HCT116 (cell line): ENCODE measurements around the gene ARMS2. TPM values are rescaled to one million over a fixed set of nuclear protein-coding genes. Genes with fewer than 3 reads are reported as not detected.

Experiments
- ATAC-seq: fragments of 200-7000 bp; cut with Tn5 transposase; 2 replicates; pipeline ENCODE4 v1.9.1; 2020; ENCODE audit warnings: mild to moderate bottlenecking, moderate library complexity
- BruUV-seq: library from RNA; stranded (reverse); fragments of 400-500 nt; replicated peaks from 2 replicates; lab custom pipeline; 2021; lab: Mats Ljungman, UMichigan
- CTCF ChIA-PET: fragments of 300-600 bp; sonication (Branson Sonifier 250); formaldehyde crosslinking; loops from one replicate; lab custom pipeline; 2021; ENCODE audit warnings: antibody characterized with exemption; lab: Charles Lee
- POLR2A ChIA-PET: fragments of 300-600, 350-600 bp; sonication (Branson Sonifier 250); formaldehyde crosslinking; loops from one replicate; lab custom pipeline; 2021; ENCODE audit warnings: antibody characterized with exemption; lab: Charles Lee
- RAD21 ChIA-PET, 2 experiments: fragments of 300-600 bp; sonication (Branson Sonifier 250); formaldehyde crosslinking; loops; one replicate each; lab custom pipeline; 2023; ENCODE audit warnings: low total read pairs in 2 of 2; ENCODE audit not compliant: uncharacterized antibody in 2 of 2, unreplicated experiment in 2 of 2, low non-redundant PET in 1 of 2; lab: Charles Lee
- DNase-seq: peaks from one replicate; pipeline ENCODE4 v3.0.0-alpha.2; 2010; ENCODE audit warnings: low read depth, low spot score
- H2AFZ ChIP-seq: fragments of 200-600 bp; shearing (Covaris generic), sonication (generic); 2 replicates; pipeline ENCODE4 v1.6.1; 2017; ENCODE audit warnings: low read depth, mixed run types, mixed read lengths, antibody characterized with exemption, low read length; ENCODE audit not compliant: poor library complexity, severe bottlenecking
- H3K27ac ChIP-seq: 2 replicates; pipeline ENCODE4 v1.5.1; 2012; ENCODE audit warnings: low read depth, low read length
- H3K27me3 ChIP-seq: fragments of 200-600 bp; sonication (generic); 2 replicates; pipeline ENCODE4 v1.6.1; 2016; ENCODE audit warnings: mixed run types, low read length, mixed read lengths; ENCODE audit not compliant: insufficient read depth
- H3K36me3 ChIP-seq, 2 experiments: fragments of 200-500 bp in 1 of 2; fragments of 200-600 bp in 1 of 2; sonication (Bioruptor generic) in 1 of 2; sonication (generic) in 1 of 2; 2 replicates each; pipeline versions ENCODE4 v1.5.1 to v1.6.1; 2014 to 2016; ENCODE audit warnings: low read length in 2 of 2, inconsistent platforms in 1 of 2, mixed read lengths in 1 of 2, mixed run types in 1 of 2; ENCODE audit not compliant: insufficient read depth in 2 of 2, control insufficient read depth in 1 of 2
- H3K4me1 ChIP-seq, 2 experiments: fragments of 200-600 bp in 1 of 2; sonication (generic) in 1 of 2; 2 replicates each; pipeline versions ENCODE4 v1.5.1 to v1.6.1; 2012 to 2017; ENCODE audit warnings: low read length in 2 of 2, inconsistent platforms in 1 of 2, mild to moderate bottlenecking in 1 of 2, mixed read lengths in 1 of 2, mixed run types in 1 of 2, moderate library complexity in 1 of 2; ENCODE audit not compliant: insufficient read depth in 2 of 2, control insufficient read depth in 1 of 2
- H3K4me2 ChIP-seq: fragments of 200-600 bp; sonication (generic); 2 replicates; pipeline ENCODE4 v1.6.1; 2017; ENCODE audit warnings: mixed run types, low read length, mixed read lengths
- H3K4me3 ChIP-seq, 2 experiments: fragments of 200-600 bp in 1 of 2; sonication (generic) in 1 of 2; replicated peaks in 1 of 2; 2 replicates each; pipeline ENCODE4 v1.5.1; 2011 to 2016; ENCODE audit warnings: low read length in 2 of 2, control low read depth in 1 of 2, low read depth in 1 of 2, mild to moderate bottlenecking in 1 of 2, mixed read lengths in 1 of 2, mixed run types in 1 of 2
- H3K79me2 ChIP-seq: fragments of 200-600 bp; sonication (generic); 2 replicates; pipeline ENCODE4 v1.6.1; 2017; ENCODE audit warnings: mild to moderate bottlenecking, mixed run types, low read length, moderate library complexity, mixed read lengths; ENCODE audit not compliant: insufficient read depth
- H3K9ac ChIP-seq: fragments of 200-600 bp; sonication (generic); 2 replicates; pipeline ENCODE4 v1.6.1; 2016; ENCODE audit warnings: low read length, mixed read lengths
- H3K9me2 ChIP-seq: fragments of 200-600 bp; sonication (generic), shearing (Covaris generic); 2 replicates; pipeline ENCODE4 v1.6.1; 2017; ENCODE audit warnings: mixed run types, mild to moderate bottlenecking, moderate library complexity; ENCODE audit not compliant: insufficient read depth
- H3K9me3 ChIP-seq, 2 experiments: fragments of 200-500 bp in 1 of 2; fragments of 200-600 bp in 1 of 2; sonication (Bioruptor generic) in 1 of 2; sonication (generic) in 1 of 2; 2 replicates each; pipeline ENCODE4 v1.6.1; 2014 to 2017; ENCODE audit warnings: low read length in 2 of 2, mixed read lengths in 2 of 2, inconsistent platforms in 1 of 2, low read depth in 1 of 2, mild to moderate bottlenecking in 1 of 2, mixed run types in 1 of 2, moderate library complexity in 1 of 2; ENCODE audit not compliant: control insufficient read depth in 1 of 2, insufficient read depth in 1 of 2
- H4K20me1 ChIP-seq: fragments of 200-600 bp; sonication (generic), shearing (Covaris generic); 2 replicates; pipeline ENCODE4 v1.6.1; 2017; ENCODE audit warnings: mixed run types, mild to moderate bottlenecking, moderate library complexity; ENCODE audit not compliant: insufficient read depth
- CTCF ChIP-seq, 3 experiments: fragments of 200-600 bp in 1 of 3; sonication (generic) in 1 of 3; IDR thresholded peaks in 2 of 3; conservative IDR thresholded peaks in 1 of 3; 2 replicates each; pipeline ENCODE4 v1.5.1; 2012 to 2017; ENCODE audit warnings: low read depth in 2 of 3, low read length in 2 of 3, antibody characterized with exemption in 1 of 3, borderline replicate concordance in 1 of 3, control low read depth in 1 of 3, mild to moderate bottlenecking in 1 of 3, mixed read lengths in 1 of 3, mixed run types in 1 of 3, moderate library complexity in 1 of 3; ENCODE audit not compliant: insufficient read depth in 1 of 3
- EZH2 ChIP-seq: fragments of 200-600 bp; sonication (generic); IDR thresholded peaks from 2 replicates; pipeline ENCODE4 v1.6.1; 2017; ENCODE audit warnings: antibody characterized with exemption, mixed run types
- MAX ChIP-seq: IDR thresholded peaks from 2 replicates; pipeline ENCODE4 v1.6.1; 2012
- RAD21 ChIP-seq: IDR thresholded peaks from 2 replicates; pipeline ENCODE4 v1.6.1; 2012; ENCODE audit warnings: low read depth, mild to moderate bottlenecking
- REST ChIP-seq: IDR thresholded peaks from 2 replicates; pipeline ENCODE4 v1.6.1; 2012; ENCODE audit warnings: low read depth
- SP1 ChIP-seq: IDR thresholded peaks from 2 replicates; pipeline ENCODE4 v1.6.1; 2012; ENCODE audit warnings: low read depth
- SRF ChIP-seq: IDR thresholded peaks from 2 replicates; pipeline ENCODE4 v1.6.1; 2012; ENCODE audit warnings: low read depth
- TCF7L2 ChIP-seq: IDR thresholded peaks from 2 replicates; pipeline ENCODE4 v1.7.0; 2011; ENCODE audit warnings: borderline replicate concordance, inconsistent platforms; ENCODE audit not compliant: insufficient read depth, insufficient read length; ENCODE audit errors: extremely low read depth
- YY1 ChIP-seq: IDR thresholded peaks from 2 replicates; pipeline ENCODE4 v1.6.1; 2011; ENCODE audit warnings: low read length, low read depth, moderate library complexity, mild to moderate bottlenecking; ENCODE audit not compliant: insufficient replicate concordance; ENCODE audit errors: extremely low read depth
- intact Hi-C: fragments of 100-400 bp; cut with micrococcal nuclease; formaldehyde crosslinking; loops from 2 replicates; pipeline ENCODE4 v1.10.0; 2022
- total RNA-seq: library from RNA; stranded (reverse); gene quantifications from one replicate; pipeline ENCODE4 v1.2.1, GENCODE V29; 2021; ENCODE audit not compliant: unreplicated experiment

Gene ARMS2
- total RNA-seq, 1 experiment from 2014 or later = not detected

DNA sequence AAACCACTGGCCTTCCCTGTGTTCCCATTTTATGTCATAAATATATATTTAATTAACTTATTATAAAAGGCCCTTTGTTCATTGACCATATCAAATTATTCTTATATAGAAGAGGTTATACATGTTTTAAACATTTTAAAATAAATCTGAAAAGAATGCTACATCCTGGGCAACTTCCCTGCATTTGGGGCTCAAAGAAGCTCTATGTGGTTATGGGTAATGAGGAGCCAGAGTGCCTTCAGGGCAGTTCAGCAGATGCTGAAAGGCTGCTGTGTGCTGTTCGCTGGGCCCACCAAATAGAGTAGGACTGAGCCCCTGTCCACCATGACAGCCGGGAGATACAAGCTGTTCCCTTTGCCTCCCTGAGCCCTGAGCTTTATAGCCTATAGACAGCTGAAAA is 42.8 kb downstream of the ARMS2 start (continued):
- TF ChIP-seq YY1 = no peak
- TF ChIP-seq REST = no peak
- no peak for TF ChIP-seq SP1
- no peak for TF ChIP-seq SRF

DNA sequence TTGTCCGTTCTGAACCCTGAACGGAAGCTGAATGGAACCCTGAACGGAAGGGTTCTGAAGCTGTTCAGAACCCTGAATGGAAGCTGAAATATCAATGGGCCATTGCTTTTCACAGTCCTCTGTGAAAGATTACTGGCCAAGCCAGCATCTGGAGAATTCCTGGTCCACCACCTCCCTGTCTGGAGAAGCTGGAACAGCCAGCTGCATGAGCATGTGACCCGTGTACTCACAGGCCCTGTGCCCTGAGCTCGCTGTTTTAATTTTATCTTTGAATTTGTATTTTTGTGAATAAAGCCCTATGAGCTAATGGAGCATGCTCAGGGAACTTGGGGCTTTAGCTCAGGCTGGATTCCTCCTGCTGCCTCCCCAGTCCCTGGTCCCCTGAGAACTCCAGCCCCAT is 44.1 kb downstream of the ARMS2 start:
- CTCF ChIA-PET = interaction anchor here (2.3 kb wide), 1 partner anchor 67 kb away, joined by 9 read pairs; no protein-coding TSS in a partner anchor

More for the DNA sequence above, 44.1 kb downstream of the ARMS2 start:
- no peaks in the 10 kb centered on the region for H4K20me1 ChIP-seq
- H3K27me3 ChIP-seq = no peaks in the 10 kb centered on the region
- H3K27ac ChIP-seq = no peak overlapping the region
- RAD21 ChIA-PET = no interaction called here
- no TSS peak for BruUV-seq
- no peaks in the 10 kb centered on the region for H3K79me2 ChIP-seq
- POLR2A ChIA-PET = no interaction called here
- DNase-seq (no peak), ATAC-seq (no peak)
- H3K4me2 ChIP-seq = no peak overlapping the region
- no peaks in the 10 kb centered on the region for H3K36me3 ChIP-seq
- no peaks in the 10 kb centered on the region for H3K9me2 ChIP-seq
- TF ChIP-seq REST = no peak
- TF ChIP-seq EZH2 = no peak
- TF ChIP-seq MAX = no peak
- no peak for TF ChIP-seq SP1
- no peak for TF ChIP-seq CTCF (IDR thresholded peaks at IDR 0.05 in 2 of 3, conservative IDR thresholded peaks at IDR 0.05 in 1 of 3; ENCODE audit: borderline replicate concordance in 1 of 3, insufficient read depth in 1 of 3, low read depth in 2 of 3, low read length in 2 of 3)
- TF ChIP-seq TCF7L2 = no peak
- TF ChIP-seq RAD21 = no peak
- H3K4me3 ChIP-seq = no peak overlapping the region
- H3K4me1 ChIP-seq = peaks cover 11 to 39% of the 10 kb centered on the region in 2 experiments
- intact Hi-C loops = no loop called here
- H3K9me3 ChIP-seq = no peaks in the 10 kb centered on the region
- no peak overlapping the region for H3K9ac ChIP-seq
- H2AFZ ChIP-seq = no peak overlapping the region
